ENCODE data around the gene STK17A.

The STK17A gene

DNA sequence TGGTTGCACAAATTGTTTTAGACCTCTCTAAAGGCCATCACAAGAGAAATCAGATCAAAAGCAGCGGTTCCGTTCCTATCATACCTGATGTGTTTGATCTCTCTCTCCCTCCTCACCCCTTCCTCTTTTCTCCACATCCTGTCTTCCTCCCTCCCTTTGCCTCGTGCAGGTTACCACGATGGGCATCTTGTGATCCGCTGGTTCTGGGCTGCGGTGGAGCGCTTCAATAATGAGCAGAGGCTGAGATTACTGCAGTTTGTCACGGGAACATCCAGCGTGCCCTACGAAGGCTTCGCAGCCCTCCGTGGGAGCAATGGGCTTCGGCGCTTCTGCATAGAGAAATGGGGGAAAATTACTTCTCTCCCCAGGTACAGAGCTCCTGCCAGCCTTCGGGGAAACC, 28.5 kb upstream of the STK17A start:
- H2AFZ ChIP-seq (ENCODE audit: low read length) = 0 out of 2 replicates have a peak overlapping the region, but pooled peaks have one; percentile 53

DNA sequence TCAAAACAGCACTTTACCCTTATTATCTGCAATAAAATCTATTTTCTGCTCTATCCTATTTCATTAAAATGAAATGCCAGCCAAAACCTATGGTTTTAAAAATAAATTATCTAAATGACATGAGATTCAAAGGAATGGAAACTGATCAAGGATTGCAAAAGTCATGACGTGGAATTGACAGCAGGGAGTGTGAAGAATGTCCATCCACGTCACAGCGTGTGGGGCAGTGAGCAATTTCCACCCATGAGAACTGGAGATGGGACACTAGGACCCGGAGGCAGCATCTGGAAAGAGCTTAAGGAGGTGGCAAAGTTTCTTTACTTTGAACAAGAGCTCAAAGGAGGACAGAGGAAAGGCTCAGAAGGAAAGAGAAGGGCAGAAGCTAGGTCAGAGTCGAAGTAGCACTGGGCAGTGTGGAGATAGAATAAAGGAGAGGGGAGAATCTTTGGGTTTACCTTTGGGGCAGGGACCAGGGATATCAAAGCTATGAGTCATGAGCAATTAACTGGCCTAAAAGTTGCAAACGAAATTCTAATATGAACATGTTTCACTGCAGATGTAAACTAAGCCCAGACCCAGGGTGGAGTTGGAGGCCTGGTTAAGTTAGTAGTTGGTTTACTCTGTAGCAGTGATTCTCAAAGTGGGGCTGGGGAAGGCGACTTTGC, 24.9 kb upstream of the STK17A start:
- Histone ChIP-seq H3K9ac (ENCODE audit: low read depth, low read length, poor library complexity, severe bottlenecking) (no peak overlapping the region), H4K20me1 (ENCODE audit: insufficient read depth, low read length, poor library complexity, severe bottlenecking) (no peaks in the 10 kb centered on the region), H3K4me1 (ENCODE audit: insufficient read depth, low read length, poor library complexity, severe bottlenecking) (peaks cover 20% of the 10 kb centered on the region), H3K4me3 (ENCODE audit: low read length, poor library complexity, severe bottlenecking) (no peak overlapping the region), H3K27me3 (ENCODE audit: insufficient read depth, low read length, poor library complexity, severe bottlenecking) (no peaks in the 10 kb centered on the region), H2AFZ (ENCODE audit: low read length) (no peak overlapping the region), H3K9me3 (ENCODE audit: insufficient read depth, low read depth, low read length) (no peaks in the 10 kb centered on the region), H3F3A (ENCODE audit: low read depth) (no peaks in the 10 kb centered on the region), H3K79me2 (ENCODE audit: insufficient read depth, low read length) (no peaks in the 10 kb centered on the region), H3K36me3 (ENCODE audit: insufficient read depth, low read length) (no peaks in the 10 kb centered on the region), H3K9me2 (replicated peaks; ENCODE audit: low read depth, low read length) (no peaks in the 10 kb centered on the region), H3K4me2 (ENCODE audit: low read depth, low read length, poor library complexity, severe bottlenecking) (no peak overlapping the region)
- TF ChIP-seq, protein P1, sequence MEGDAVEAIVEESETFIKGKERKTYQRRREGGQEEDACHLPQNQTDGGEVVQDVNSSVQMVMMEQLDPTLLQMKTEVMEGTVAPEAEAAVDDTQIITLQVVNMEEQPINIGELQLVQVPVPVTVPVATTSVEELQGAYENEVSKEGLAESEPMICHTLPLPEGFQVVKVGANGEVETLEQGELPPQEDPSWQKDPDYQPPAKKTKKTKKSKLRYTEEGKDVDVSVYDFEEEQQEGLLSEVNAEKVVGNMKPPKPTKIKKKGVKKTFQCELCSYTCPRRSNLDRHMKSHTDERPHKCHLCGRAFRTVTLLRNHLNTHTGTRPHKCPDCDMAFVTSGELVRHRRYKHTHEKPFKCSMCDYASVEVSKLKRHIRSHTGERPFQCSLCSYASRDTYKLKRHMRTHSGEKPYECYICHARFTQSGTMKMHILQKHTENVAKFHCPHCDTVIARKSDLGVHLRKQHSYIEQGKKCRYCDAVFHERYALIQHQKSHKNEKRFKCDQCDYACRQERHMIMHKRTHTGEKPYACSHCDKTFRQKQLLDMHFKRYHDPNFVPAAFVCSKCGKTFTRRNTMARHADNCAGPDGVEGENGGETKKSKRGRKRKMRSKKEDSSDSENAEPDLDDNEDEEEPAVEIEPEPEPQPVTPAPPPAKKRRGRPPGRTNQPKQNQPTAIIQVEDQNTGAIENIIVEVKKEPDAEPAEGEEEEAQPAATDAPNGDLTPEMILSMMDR (conservative IDR thresholded peaks at IDR 0.05; ENCODE audit: low read length) = no peak
- TF ChIP-seq EZH2phosphoT487 (IDR thresholded peaks at IDR 0.05; ENCODE audit: borderline replicate concordance) = no peak

More for the DNA sequence above, 28.5 kb upstream of the STK17A start:
- Histone ChIP-seq H4K20me1 (ENCODE audit: insufficient read depth, low read length, poor library complexity, severe bottlenecking) (no peaks in the 10 kb centered on the region), H3K4me3 (ENCODE audit: low read length, poor library complexity, severe bottlenecking) (no peak overlapping the region), H3K9me3 (ENCODE audit: insufficient read depth, low read depth, low read length) (no peaks in the 10 kb centered on the region), H3K9me2 (replicated peaks; ENCODE audit: low read depth, low read length) (no peaks in the 10 kb centered on the region), H3F3A (ENCODE audit: low read depth) (no peaks in the 10 kb centered on the region), H3K27me3 (ENCODE audit: insufficient read depth, low read length, poor library complexity, severe bottlenecking) (no peaks in the 10 kb centered on the region), H3K9ac (ENCODE audit: low read depth, low read length, poor library complexity, severe bottlenecking) (no peak overlapping the region), H3K4me1 (ENCODE audit: insufficient read depth, low read length, poor library complexity, severe bottlenecking) (peaks cover 20% of the 10 kb centered on the region), H3K4me2 (ENCODE audit: low read depth, low read length, poor library complexity, severe bottlenecking) (peak overlapping the region; percentile 22), H3K79me2 (ENCODE audit: insufficient read depth, low read length) (no peaks in the 10 kb centered on the region), H3K36me3 (ENCODE audit: insufficient read depth, low read length) (no peaks in the 10 kb centered on the region)
- TF ChIP-seq EZH2phosphoT487 (IDR thresholded peaks at IDR 0.05; ENCODE audit: borderline replicate concordance) = no peak
- TF ChIP-seq, protein P1 (conservative IDR thresholded peaks at IDR 0.05; ENCODE audit: low read length) = no peak

DNA sequence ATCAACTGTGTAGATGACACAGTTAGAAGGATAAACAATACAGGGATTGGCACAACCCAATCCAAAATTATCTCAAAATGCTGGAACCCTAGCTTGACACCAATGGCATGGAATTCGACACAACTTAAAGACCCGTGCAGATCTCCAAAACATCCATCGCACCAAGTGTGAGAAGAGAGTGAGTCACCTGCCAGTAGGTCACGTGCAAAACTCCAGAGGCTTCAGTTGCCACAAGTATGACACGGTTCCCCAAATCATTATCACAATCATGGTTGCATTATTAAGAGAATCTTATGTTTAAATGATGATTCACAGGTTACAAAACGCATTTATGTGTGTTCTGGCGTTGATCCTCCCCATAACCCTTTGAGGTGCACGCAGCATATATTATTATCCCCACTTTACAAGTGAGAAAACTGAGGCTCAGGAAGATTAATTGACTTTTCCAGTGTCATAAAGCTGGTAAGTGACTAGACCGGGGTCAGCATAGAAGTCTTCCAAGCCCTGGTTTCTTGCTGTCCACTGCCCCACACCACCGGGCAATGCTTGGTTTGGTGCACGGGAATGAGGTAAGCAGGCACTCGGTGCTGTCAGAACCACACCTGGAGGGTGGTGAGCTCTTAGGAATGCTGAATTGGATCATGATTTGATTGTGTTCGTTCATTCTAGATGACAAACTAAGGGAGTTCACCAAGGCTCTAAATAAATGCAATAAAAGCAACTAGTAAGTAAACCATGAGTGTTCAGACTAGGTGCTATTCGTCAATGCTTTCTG, 23.6 kb upstream of the STK17A start:
- H3K36me3 ChIP-seq (ENCODE audit: insufficient read depth, low read length) = no peaks in the 10 kb centered on the region
- no peaks in the 10 kb centered on the region for H3K9me2 ChIP-seq (replicated peaks; ENCODE audit: low read depth, low read length)
- no peak overlapping the region for H2AFZ ChIP-seq (ENCODE audit: low read length)
- no peak for TF ChIP-seq EZH2phosphoT487 (IDR thresholded peaks at IDR 0.05; ENCODE audit: borderline replicate concordance)
- TF ChIP-seq, protein P1 (conservative IDR thresholded peaks at IDR 0.05; ENCODE audit: low read length) = no peak
- peaks cover 9% of the 10 kb centered on the region for H3K4me1 ChIP-seq (ENCODE audit: insufficient read depth, low read length, poor library complexity, severe bottlenecking)
- no peak overlapping the region for H3K4me3 ChIP-seq (ENCODE audit: low read length, poor library complexity, severe bottlenecking)
- no peaks in the 10 kb centered on the region for H3K27me3 ChIP-seq (ENCODE audit: insufficient read depth, low read length, poor library complexity, severe bottlenecking)
- H3F3A ChIP-seq (ENCODE audit: low read depth) = no peaks in the 10 kb centered on the region
- no peaks in the 10 kb centered on the region for H3K9me3 ChIP-seq (ENCODE audit: insufficient read depth, low read depth, low read length)
- no peak overlapping the region for H3K9ac ChIP-seq (ENCODE audit: low read depth, low read length, poor library complexity, severe bottlenecking)
- H4K20me1 ChIP-seq (ENCODE audit: insufficient read depth, low read length, poor library complexity, severe bottlenecking) = no peaks in the 10 kb centered on the region
- no peaks in the 10 kb centered on the region for H3K79me2 ChIP-seq (ENCODE audit: insufficient read depth, low read length)
- no peak overlapping the region for H3K4me2 ChIP-seq (ENCODE audit: low read depth, low read length, poor library complexity, severe bottlenecking)
